RPMI8226 (cell line): Measurements from ENCODE around the gene ENTPD6.
A peak's percentile ranks its signal among the peaks of the same experiment; 100 is the strongest.

ENCODE experiments used
- DNase-seq: peaks from one replicate; pipeline ENCODE4 v3.0.0-alpha.2; 2015

The ENTPD6 gene

GRCh38 chr20:25211273-25211672 lies 15.8 kb downstream of the ENTPD6 start:
- DNase-seq = no peak

DNA sequence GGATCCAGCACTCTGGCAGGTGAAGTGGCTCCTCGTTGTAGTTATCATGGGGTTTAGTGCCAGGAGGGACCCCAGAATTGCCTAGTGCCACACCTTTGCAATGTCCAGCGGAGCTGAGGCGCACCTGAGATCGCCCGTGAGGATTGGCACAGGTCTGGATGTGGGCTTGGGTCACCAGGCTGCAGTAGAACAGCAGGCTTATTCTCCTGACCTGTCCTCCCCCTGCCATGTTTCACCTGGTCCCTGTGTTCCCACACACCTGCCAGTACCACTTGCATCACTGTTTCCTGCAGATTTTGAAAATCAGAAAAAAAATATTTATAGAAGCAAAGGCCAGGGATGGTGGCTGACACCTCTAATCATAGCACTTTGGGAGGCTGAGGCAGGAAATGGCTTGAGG lies 16.7 kb downstream of the ENTPD6 start:
- no peak for DNase-seq

DNA sequence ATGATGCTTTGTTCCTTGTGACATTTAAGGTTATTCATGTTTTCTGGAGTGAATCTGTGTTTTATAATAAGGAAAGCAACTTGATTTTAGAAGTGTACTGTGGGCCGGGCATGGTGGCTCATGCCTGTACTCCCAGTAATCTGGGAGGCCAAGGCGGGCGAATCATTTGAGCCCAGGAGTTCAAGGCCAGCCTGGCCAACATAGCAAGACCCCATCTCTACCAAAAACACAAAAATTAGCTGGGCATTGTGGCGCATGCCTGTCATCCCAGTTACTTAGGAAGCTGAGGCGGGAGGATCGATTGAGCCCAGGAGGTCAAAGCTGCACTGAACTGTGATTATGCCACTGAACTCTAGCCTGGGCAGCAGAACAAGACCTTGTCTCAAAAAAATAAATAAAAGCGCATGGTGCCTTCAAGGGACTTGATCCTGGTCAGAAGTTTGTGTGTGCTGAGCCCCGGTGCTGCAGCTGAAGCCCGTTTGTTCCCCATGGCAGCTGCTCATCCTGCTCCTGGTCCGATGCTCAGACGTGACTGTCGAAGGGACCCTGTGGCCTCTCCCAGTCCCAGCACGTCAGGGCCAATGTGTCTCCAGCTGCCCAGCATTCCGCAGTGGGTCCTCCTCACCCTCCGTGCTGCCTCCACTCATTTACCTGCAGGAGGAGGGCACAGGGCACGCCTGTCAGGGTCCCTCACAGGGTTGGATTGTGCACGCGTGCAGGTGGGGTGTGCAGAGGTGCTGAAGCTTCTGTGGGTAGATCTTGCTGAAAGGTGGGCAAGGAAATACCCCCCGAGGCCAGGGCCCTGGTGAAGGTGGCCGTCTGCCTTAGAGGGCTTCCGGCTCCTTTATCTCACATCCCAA lies 18.3 kb downstream of the ENTPD6 start:
- no peak for DNase-seq

DNA sequence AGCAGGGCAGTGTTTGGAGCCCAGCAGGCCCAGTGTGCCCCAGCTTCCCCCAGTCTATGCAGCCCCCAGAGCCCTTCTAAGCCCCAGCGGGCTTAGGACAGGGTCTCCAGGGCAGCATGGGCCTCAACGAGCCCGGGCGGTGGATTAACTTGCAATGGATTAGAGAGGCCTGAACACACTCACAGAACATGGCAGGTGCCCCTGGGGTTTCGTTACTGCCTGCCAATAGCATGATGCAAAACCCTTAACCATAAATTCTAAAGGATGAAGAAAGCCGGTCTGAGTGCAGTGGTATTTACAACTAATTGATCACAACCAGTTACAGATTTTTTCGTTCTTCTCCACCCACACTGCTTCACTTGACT lies 18.9 kb downstream of the ENTPD6 start:
- DNase-seq = no peak

DNA sequence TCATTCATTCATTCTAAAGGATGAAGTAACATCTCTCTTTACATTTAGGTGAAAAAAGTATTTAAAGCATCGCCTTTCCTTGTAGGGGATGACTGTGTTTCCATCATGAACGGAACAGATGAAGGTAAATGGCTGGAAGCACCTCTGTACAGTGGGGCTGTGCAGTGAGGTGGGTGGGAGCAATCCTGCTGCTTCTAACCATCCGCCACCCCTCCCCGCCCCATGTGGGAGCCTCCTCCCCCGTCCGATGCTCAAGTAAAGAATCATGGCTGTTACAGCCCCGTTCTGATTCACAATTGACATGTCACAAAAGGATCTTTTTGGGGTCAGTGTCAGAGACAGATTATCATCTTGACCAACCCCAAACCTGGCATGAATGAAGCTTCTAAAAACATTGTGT lies 19.3 kb downstream of the ENTPD6 start:
- no peak for DNase-seq

DNA sequence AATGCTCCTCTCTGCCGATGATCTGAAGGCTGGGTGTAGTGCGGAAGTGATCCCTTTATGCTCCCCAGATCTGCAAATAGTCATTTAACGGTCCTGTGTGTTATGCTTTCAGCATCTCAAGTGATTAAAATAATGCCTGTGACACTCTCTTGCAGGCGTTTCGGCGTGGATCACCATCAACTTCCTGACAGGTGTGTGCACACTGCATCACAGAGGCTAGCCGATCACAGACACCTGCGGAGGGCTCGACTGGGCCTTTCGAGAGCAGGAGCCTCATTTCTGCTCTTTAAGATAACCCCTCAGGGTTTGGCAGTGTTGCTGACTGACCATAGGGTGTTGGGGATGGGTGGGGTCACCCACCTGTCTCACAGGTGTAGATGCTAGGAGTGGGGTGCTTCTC lies 20.0 kb downstream of the ENTPD6 start:
- no peak for DNase-seq

- DNase-seq = peak; percentile 44
Observed at GRCh38 chr20:25216199-25216945, 20.9 kb downstream of the ENTPD6 start.

- no peak for DNase-seq
Observed at GRCh38 chr20:25217161-25218108, 21.9 kb downstream of the ENTPD6 start.

GRCh38 chr20:25218109-25218486 lies 22.6 kb downstream of the ENTPD6 start:
- DNase-seq = no peak

DNA sequence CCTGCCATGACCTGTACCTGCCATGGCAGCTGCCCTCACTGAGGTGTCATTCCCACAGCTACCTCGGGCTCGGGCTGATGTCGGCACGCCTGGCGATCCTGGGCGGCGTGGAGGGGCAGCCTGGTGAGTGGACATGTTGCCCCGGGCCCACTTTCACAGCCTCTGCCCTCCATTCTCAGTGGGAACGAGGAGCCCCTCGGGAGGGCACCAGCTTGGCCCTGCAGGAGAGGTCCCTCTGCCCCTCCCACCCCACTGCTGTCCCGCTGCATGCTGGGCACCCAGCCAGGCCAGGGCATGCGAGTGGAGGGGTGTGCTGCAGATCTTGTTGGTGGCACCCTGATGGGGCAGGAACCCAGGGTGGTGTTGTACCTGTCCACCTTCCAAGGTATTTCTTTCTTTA lies 23.0 kb downstream of the ENTPD6 start:
- DNase-seq = no peak

DNA sequence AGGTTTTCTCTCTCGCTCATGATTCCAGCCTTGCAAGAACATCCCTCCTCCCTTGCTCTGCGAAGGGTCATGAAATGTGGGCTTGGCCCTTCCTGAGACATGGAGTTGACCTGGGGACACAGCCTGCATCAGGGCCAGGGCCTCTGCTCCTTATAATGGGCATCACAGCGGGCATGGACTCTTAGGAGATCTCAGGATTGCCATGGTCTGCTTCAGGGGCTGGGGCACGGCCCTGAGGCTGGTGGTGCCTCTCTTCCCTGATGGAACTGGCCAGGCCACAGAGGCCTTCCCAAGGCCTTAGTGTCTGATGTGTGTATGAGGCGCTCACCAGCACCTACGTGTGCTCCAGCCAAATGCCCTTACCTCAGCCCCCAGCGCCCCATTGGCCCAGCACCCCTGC lies 23.9 kb downstream of the ENTPD6 start:
- no peak for DNase-seq

GRCh38 chr20:25220021-25220730 lies 24.7 kb downstream of the ENTPD6 start:
- no peak for DNase-seq

DNA sequence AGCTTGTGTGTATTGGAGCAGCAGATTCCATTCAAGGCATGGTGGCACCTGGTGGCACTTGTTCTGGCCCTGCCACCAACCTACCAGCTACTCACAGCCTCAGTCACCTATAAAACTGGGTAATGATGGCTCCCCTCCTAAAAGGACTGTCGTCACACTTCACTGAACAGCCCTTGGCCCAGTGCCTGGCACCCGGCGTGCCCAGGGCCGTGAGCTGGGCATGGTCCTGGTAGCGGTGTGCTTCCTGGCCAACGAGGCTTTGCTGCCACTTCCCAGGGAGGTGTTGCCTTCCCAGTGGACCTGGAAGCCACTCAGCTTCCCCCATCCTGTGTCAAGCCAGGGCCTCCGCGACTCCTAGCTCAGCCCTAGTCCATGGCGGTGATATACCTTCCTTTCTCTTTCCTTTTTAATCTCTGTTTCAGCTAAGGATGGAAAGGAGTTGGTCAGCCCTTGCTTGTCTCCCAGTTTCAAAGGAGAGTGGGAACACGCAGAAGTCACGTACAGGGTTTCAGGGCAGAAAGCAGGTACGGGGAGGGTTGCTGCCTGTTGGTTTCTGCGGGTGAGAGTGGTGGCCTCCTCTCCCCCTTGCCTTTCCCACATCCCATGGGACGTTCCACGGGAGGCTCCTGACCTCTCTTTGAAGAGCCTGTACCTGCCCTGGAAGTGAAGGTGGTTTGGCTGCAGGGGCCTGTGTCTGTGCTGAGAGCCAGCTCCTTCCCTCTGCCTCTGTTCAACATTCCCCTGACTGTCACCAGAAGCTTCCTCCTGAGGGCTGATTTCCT lies 25.5 kb downstream of the ENTPD6 start:
- DNase-seq = no peak

DNA sequence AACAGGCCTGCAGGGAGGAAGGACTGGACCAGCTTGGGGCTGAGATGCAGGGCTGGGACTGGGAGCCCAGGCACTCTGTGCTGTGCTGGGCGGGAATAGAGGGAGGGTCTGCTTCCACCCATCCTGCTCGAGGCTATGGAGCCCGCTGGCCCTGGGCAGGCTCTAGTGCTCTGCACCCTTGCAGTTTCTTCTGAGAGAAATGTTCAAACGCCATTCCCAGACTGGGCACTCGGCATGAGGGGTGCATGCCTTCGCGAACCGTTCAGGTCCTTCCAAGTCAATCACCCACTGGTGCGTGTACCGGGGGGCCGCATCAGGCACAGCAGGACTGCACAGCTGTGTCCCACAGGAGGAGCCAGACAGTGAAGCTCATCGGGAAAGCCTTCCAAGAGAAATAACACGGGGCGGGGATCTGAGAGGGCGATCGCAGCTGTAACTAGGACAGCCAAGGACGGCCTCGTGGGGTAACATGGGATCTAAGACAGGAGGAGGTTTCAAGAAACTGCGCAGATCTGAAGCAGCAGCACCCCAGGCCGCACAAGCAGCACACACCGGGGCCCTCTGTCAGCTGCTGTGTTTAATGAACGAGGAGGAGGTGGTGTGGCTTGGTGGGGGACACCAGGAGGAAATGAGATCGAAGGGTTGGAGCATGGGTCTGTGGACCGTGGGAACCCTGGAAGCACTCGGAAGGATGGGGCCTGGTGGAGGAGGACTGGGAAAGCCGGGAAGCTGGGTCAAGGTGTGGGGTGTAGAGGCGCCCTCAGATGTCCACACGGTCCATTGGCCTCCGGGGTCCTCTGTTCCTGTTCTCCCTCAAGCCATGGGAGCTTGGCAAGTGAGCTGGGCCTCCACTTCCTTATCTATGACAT lies 26.3 kb downstream of the ENTPD6 start:
- DNase-seq = no peak

- DNase-seq = no peak
Observed at GRCh38 chr20:25222461-25223178, 27.1 kb downstream of the ENTPD6 start.

DNA sequence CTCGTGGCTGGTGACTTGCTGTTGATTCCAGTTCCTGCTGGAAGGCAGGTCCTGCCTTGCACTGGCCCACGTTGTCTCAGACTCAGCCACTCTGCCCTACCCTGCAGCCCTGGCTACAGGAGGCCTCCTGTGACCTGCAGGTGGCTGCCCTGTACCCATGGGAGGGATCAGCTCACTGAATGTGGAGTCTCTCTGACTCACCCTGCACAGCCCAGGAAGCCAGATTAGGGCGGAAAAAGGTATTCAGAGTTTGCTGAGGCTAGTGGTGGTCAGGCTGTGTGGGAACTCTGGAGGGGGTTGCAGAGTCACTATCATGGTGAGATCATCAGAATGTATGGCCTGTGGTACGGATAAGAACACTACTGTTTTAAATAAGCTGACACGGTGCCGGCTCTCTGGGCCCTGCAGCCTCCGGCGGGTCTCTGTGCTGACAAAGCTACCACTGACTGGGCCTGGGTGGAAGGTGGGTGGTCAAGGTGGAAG lies 27.7 kb downstream of the ENTPD6 start:
- no peak for DNase-seq

DNA sequence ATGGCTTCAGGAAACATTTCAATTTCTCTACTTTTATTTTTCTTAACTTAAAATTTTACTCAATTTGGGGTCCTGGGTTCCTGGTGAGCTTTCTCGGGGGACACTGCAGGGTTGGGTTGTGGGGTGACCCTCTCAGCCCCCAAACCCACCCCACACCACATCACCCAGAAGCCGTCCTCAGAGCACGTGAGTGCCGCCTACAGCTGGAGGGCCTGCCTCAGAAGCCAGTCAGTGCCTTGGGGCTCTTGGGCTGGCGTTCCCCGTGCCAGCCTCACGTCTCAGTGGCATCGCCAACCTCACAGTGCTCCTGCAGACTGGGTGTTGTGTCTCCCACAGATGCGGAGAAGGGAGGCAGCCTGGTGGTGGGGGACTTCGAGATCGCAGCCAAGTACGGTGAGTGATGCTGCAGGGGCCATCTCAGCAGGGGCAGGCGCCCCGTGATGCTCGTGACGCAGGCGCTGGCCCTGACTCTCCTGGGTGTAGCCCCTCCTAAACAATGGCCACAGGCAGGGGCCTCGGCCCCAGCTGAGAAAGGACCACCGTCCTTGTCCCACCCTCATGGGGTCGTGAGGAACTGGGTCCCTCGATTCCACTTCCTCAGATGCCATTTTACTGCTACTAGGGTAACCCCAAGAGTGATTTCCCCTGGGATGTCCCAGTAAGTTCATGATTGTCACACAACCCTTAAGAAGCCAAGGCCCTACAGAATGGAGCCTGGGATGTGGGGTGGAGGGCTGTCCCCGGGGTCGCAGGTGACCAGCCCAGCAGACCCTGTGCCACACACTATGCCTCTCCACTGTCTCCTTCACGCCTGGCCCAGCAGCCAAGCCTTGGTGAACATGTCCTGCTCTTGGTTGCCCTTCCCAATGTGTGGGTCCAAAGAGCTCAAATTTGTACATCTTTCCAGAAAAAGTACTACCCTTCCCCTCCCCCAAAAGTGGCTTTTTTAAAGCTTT lies 28.5 kb downstream of the ENTPD6 start:
- DNase-seq = no peak

- DNase-seq = no peak
Observed at GRCh38 chr20:25224941-25225340, 29.4 kb downstream of the ENTPD6 start.
